ENCODE results near the gene BACH2.
"Not testable (repeated sequence)": the region's sequence is repeated elsewhere in the genome, so short reads cannot be mapped to it uniquely, and the experiment has no call there.

BACH2 gene

GRCh38 chr6:90162648-90163387 is 133.8 kb downstream of the BACH2 start:
- DNase-seq (ENCODE audit: extremely low read depth in 1 of 2, low read depth in 1 of 2) = no peak

DNA sequence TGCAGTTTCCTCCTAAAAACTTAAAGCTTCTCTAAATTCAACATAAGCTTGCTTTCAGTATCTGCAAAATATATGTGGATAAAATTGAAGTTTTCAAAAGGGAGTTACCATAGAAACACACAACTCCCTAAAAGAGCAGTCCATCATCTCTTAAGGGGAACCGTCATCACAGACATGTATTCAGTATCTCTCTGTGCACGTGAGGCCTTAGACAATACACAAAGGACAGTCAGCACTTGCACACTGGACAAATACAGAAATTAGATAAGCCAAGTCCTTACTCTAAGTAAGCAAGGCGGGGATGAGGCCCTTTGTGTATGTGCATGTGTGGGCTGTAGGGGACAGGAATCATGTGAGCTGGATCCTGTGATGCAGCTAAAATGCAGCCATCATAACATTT is 136.6 kb downstream of the BACH2 start:
- no peak for DNase-seq (ENCODE audit: extremely low read depth in 1 of 2, low read depth in 1 of 2)

DNA sequence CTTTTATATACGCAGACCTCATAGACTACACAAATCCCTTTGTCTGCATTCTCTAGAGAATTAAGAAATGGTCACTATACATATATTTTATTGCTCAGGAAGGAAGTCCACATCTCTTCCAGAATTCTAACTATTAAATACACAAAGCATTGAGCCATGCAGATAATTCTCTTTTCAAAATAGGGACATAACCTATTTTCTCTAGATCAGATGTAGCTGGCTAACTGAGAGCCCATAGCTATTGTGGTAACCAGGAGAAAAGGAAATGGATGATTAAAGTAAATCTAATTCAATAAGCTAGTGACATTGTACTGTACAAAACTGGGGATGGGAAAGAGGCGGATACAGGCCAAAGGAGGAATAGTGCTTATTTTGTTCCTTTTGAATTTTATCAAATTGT is 137.2 kb downstream of the BACH2 start:
- DNase-seq (ENCODE audit: extremely low read depth in 1 of 2, low read depth in 1 of 2) = no peak

DNA sequence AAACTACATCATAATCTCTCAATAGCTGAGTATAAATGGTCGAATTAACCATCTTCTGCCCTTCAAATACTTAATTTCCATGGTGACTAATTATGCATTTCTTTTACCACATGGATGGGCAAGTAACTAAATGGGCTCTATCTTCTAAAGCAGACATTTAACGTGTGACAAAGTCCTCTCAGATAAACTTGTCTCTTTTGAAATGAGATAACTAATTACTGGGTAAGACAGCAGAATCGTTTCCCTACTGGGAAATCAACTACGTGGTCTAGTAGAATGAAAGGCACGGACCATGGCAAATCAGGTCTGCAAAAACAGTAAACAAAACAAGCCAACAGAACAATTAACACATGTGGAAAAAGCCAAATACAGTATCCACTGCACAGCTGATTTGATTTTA is 137.7 kb downstream of the BACH2 start:
- DNase-seq (ENCODE audit: extremely low read depth in 1 of 2, low read depth in 1 of 2) = no peak

DNA sequence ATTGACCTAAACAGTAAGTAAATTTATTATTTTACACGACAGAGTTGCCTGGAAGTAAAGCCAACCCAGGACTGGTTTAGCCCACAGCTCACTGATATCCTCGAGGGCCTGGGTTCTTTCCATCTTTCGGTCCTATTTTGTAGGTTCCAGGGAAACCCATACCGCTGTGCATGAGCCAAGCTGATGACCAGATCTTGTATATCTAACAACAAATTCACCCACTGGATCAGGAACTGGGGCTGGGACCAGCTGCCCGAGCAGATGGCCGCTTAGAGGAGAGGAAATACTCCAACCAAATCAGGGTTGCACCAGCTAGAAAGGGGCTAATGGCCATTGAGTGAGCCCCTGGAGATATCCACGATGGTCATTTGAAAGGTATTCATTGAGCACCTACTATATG is 139.2 kb downstream of the BACH2 start:
- no peak for DNase-seq (ENCODE audit: extremely low read depth in 1 of 2, low read depth in 1 of 2)

- DNase-seq (ENCODE audit: extremely low read depth in 1 of 2, low read depth in 1 of 2) = no peak
Measured at GRCh38 chr6:90156861-90157260, 139.8 kb downstream of the BACH2 start.

GRCh38 chr6:90154755-90155470 is 141.7 kb downstream of the BACH2 start:
- no peak for DNase-seq (ENCODE audit: extremely low read depth in 1 of 2, low read depth in 1 of 2)

DNA sequence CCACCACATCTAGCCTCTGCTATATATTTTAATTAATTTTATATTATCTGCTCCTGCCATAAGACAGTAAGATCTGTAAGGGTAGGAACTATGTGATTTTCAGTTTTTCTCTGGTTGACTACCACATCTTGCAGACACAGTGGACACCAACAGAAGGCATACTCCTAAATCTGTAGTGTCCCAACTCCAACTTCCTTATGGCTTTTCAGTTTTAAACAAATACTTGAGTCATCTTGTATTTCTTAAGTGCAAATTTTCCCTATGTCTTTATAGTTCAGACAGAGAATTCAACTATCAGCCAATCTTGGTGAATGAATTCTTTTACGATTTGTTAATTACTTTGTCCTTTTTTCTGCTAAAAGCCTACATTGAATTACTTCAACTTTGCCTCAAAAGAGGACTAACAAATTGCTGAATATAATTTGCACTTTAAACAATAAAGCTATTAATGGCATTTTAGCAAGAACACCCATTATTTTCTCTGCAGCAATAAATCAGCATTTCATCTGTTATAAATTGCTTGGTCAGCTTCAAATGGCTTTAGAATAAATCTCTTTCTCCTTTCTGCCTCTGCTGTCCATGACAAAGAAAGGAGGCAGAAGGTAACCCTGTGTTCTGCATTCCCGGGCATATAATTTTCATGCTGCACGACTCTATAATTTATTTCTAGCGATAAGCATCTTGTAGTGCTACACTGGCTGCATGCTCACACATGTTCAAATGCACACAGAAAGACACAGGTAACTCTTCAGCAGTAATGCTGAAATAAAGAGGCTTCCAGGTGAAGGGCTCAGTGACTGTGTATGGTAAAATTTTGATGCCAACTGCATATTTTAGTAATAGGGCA is 144.8 kb downstream of the BACH2 start:
- no peak for DNase-seq (ENCODE audit: extremely low read depth in 1 of 2, low read depth in 1 of 2)

DNA sequence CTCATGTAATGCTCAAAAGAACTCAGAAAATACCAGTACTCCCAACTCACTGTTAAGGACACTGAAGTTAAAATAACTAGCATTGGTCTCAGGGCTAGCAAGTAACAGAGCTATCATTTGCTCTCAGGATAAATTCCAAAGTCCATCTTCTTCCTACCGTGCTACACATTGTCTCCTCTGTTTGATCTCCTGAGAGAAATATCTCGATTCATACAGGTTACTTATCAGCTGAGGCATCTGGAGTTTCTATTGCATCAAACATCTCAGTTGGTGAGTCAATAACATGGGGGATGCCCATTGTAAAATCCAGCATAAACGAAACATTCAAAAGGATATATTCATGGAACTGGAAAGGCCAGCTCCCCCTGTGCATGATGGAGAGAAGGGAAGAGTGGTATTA is 147.4 kb downstream of the BACH2 start:
- DNase-seq (ENCODE audit: extremely low read depth in 1 of 2, low read depth in 1 of 2) = no peak

DNA sequence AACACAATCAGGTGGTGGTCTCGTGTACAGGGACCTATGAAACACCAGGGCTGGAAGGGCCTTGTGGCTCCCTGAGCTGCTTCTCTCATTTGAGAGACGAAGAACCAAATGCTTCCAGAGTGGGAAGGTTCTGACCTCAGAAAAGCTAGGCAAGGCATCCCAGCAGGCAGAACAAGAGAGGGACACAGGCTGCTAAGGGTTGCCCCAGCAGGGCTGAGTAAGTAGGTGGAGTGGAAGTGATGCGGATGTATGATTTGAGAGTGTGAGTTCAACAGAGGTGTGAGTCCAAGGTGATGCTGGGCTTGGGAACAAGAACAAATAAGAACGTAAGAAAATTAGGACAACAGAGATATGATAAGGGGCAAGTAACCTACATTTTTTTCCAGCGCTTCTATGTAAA is 147.8 kb downstream of the BACH2 start:
- DNase-seq (ENCODE audit: extremely low read depth in 1 of 2, low read depth in 1 of 2) = no peak

DNA sequence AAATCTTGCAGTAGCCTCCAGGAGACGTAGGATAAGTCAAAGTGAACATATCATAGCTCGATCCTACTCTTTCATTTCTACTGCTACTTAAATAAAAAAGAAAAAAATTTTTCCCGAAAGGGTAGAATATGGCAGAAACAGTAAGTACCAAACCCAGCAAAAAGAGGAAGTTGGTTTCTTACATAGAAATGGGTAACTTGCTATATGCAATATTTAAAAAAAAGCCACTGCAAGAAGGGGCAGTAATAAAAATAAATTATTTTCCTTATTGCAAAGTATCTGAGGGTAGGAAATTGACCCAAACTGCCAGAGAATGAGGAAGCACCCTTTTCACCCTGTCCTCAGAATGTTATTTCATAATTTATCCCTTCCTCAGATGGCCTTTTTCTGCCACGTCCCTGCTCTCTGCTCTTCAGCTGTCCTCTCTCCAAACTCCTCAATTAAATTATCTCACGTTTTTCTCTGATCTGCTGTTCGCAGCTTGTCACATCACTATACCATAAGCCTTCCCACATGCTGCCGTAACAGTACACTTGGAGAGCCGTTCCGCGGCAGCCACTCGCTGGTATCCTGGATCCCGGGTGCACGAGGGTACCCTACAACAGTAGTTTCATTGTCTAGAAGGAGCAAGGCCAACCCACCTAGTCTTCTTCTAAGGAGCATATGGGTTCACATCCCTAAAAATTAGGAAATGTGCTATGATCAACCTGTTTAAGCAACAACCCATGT is 149.6 kb downstream of the BACH2 start:
- DNase-seq (ENCODE audit: extremely low read depth in 1 of 2, low read depth in 1 of 2) = no peak

- DNase-seq (ENCODE audit: extremely low read depth in 1 of 2, low read depth in 1 of 2) = no peak
Measured at GRCh38 chr6:90146024-90146423, 150.6 kb downstream of the BACH2 start.

GRCh38 chr6:90144928-90145555 is 151.6 kb downstream of the BACH2 start:
- no peak for DNase-seq (ENCODE audit: extremely low read depth in 1 of 2, low read depth in 1 of 2)

DNA sequence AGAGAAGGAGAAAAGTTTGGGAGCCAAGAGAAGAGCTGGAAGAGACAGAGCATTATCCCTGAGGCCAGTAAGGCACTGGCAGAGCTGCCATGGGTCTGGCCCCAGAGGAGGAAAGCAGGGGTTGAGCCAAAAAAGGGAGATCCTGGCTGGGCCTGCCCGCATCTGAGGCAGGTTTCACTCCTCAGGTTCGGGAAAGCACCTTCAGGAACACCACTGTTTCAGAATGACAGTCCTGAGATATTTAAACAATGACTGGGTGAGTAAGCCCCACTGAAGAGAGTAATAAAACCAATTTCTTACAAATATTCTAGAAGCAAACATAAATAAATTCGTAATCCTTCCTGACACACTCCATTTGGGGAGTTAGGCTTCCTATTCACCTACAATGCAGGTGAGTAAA is 152.2 kb downstream of the BACH2 start:
- DNase-seq (ENCODE audit: extremely low read depth in 1 of 2, low read depth in 1 of 2) = no peak

DNA sequence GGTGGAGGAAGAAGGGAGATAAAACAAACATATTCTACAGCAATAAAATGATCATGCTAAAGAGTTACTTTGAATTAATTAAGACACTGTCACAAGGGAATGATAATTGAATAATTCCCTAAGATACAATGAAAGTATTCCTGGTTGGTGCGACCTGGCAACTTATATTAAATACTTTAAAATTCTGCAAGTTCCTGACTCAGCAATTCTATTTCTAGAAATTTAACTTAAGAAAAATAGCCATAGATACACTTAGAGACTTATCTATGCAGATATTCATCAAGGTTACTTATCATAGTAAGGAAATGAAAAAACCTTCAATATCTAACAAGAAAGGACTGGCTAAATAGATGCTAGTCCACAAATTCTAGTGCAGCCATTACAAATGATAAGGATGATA is 156.0 kb downstream of the BACH2 start:
- no peak for DNase-seq (ENCODE audit: extremely low read depth in 1 of 2, low read depth in 1 of 2)

- no peak for DNase-seq (ENCODE audit: extremely low read depth in 1 of 2, low read depth in 1 of 2)
Measured at GRCh38 chr6:90139272-90139817, 157.3 kb downstream of the BACH2 start.

DNA sequence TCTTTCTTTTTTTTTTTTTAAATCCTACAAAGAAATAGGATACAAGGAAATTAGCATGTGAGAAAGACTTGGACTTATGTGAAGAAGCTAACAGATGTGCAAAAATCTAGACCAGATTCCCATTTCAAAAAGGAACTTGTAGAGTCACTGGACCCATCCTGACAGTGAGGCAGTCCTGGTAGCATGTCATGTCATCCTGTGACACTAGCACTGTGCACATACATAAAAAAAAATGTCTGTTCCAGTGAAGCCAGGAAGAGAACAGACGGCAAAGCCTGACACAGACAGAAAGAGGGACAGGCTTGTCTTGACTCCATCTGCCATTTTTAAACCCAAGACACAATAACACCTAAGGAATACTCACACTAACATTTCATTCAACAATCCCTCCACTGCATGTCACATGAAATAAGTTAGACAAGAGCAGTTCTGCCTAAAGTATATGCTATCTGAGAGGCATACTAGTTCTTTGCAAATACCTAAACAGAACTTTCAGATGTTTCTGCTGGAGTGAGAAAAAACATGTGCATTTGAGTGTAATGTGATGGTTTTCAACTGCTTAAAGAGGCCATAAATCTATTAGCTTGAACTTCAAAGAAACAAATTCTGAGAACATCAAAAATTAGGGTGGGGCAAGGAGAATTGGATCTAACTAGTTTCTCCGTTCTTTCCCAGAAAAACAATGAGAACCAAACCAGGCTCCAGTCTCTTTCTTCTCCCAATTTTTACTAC is 159.6 kb downstream of the BACH2 start:
- no peak for DNase-seq (ENCODE audit: extremely low read depth in 1 of 2, low read depth in 1 of 2)

DNA sequence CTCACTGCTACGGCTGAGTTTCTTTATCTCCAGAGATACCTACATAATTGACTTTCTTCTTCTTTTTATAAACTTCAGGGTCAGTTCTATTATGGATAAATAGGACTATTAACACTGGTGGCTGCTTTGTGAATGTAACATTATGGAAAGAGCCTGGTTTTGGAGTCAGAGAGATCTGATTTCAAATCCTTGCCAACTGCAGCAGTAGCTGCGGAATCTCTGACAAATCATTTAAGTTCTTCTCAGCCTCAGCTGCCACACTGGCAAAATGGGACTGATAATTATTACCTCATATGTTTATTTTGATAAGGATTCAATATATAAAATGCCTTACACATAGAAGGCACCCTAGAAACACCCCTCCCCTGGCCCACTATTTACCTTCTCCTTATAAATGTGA is 160.5 kb downstream of the BACH2 start:
- DNase-seq (ENCODE audit: extremely low read depth in 1 of 2, low read depth in 1 of 2) = no peak

DNA sequence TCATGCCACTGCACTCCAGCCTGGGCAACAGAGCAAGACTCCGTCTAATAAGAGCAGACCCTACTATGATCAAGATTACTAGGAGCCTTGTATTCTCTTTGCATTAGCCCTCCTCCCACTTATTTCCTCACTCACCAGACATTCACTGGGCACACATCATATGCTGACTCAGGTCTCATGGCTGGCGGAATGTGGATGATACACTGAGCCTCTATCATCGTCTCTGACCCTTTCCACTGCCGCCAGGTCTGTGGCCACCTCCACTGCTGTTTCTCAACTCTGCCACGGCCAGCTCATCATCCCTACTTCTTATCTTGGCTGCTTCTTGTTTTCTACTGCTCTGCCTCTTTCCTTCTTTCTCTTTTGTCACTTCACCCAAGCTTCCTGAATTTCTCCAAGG is 161.0 kb downstream of the BACH2 start:
- DNase-seq (ENCODE audit: extremely low read depth in 1 of 2, low read depth in 1 of 2) = no peak

DNA sequence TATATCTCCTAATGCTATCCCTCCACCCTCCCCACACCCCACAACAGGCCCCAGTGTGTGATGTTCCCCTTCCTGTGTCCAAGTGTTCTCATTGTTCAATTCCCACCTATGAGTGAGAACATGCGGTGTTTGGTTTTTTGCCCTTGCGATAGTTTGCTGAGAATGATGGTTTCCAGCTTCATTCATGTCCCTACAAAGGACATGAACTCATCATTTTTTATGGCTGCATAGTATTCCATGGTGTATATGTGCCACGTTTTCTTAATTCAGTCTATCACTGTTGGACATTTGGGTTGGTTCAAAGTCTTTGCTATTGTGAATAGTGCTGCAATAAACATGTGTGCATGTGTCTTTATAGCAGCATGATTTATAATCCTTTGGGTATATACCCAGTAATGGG is 163.0 kb downstream of the BACH2 start:
- DNase-seq (ENCODE audit: extremely low read depth in 1 of 2, low read depth in 1 of 2) = not testable (repeated sequence)
